CD4-positive, alpha-beta T cell (primary cell): Measurements from ENCODE around the gene GET3. TPM values are rescaled to one million over a fixed set of nuclear protein-coding genes. Genes with fewer than 3 reads are reported as not detected.

ENCODE experiments used
- ATAC-seq: fragments of 200-7000 bp; cut with Tn5 transposase; one replicate; pipeline ENCODE4 v1.10.0; 2022; ENCODE audit warnings: mild to moderate bottlenecking; ENCODE audit not compliant: poor library complexity
- CTCF ChIA-PET: fragments of 350-600 bp; sonication (Branson Sonifier 250); formaldehyde crosslinking; loops from one replicate; lab custom pipeline; 2021; ENCODE audit warnings: antibody characterized with exemption, inconsistent platforms; lab: Charles Lee
- POLR2A ChIA-PET: fragments of 350-600 bp; sonication (Branson Sonifier 250); formaldehyde crosslinking; loops from one replicate; lab custom pipeline; 2021; ENCODE audit warnings: antibody characterized with exemption, inconsistent platforms; lab: Charles Lee
- DNase-seq, 14 experiments: peaks; one replicate each; pipeline ENCODE4 v3.0.0-alpha.2; 2013 to 2020; ENCODE audit warnings: mixed read lengths in 2 of 14
- H3K27ac ChIP-seq, 2 donors: one replicate each; pipeline versions ENCODE4 v1.5.1 to v1.7.0; 2013; ENCODE audit warnings: low read length in 2 of 2, low read depth in 1 of 2, mild to moderate bottlenecking in 1 of 2
- H3K27me3 ChIP-seq, 2 experiments: 1 replicate in 1 of 2; 2 replicates in 1 of 2; pipeline versions ENCODE4 v1.6.1 to v1.7.0; 2013; ENCODE audit warnings: low read length in 2 of 2, control low read depth in 1 of 2, mild to moderate bottlenecking in 1 of 2, moderate library complexity in 1 of 2; ENCODE audit not compliant: insufficient read depth in 2 of 2, control insufficient read depth in 1 of 2
- H3K36me3 ChIP-seq: one replicate; pipeline ENCODE4 v1.6.1; 2013; ENCODE audit warnings: low read length, control low read depth; ENCODE audit not compliant: insufficient read depth
- H3K4me1 ChIP-seq: one replicate; pipeline ENCODE4 v1.6.1; 2013; ENCODE audit warnings: low read length, control low read depth; ENCODE audit not compliant: insufficient read depth
- H3K4me3 ChIP-seq: one replicate; pipeline ENCODE4 v1.5.1; 2013; ENCODE audit warnings: mild to moderate bottlenecking, low read length, moderate library complexity
- H3K9me3 ChIP-seq, 2 experiments: 1 replicate in 1 of 2; 2 replicates in 1 of 2; pipeline versions ENCODE4 v1.6.1 to v1.7.0; 2013; ENCODE audit warnings: low read length in 2 of 2, mild to moderate bottlenecking in 2 of 2, control low read depth in 1 of 2, moderate library complexity in 1 of 2; ENCODE audit not compliant: control insufficient read depth in 1 of 2, insufficient read depth in 1 of 2
- H3K27ac Mint-ChIP-seq: one replicate; pipeline ENCODE4 v1.8.0; 2020; ENCODE audit warnings: mixed read lengths
- H3K27me3 Mint-ChIP-seq: one replicate; pipeline ENCODE4 v1.8.0; 2021; ENCODE audit warnings: mixed read lengths
- H3K36me3 Mint-ChIP-seq: one replicate; pipeline ENCODE4 v1.8.0; 2021; ENCODE audit warnings: low read depth, mixed read lengths
- H3K4me1 Mint-ChIP-seq: one replicate; pipeline ENCODE4 v1.8.0; 2021; ENCODE audit warnings: low read depth, mixed read lengths
- H3K4me3 Mint-ChIP-seq: one replicate; pipeline ENCODE4 v1.8.0; 2020; ENCODE audit warnings: mild to moderate bottlenecking, mixed read lengths
- H3K9me3 Mint-ChIP-seq: one replicate; pipeline ENCODE4 v1.8.0; 2020; ENCODE audit warnings: mixed read lengths
- CTCF ChIP-seq: fragments of 200-600 bp; IDR thresholded peaks from one replicate; pipeline ENCODE4 v1.8.0; 2022; ENCODE audit warnings: antibody characterized with exemption, mild to moderate bottlenecking
- intact Hi-C, 2 experiments: fragments of 100-400 bp; cut with DNase I in 1 of 2; cut with micrococcal nuclease in 1 of 2; formaldehyde crosslinking; loops; one replicate each; pipeline versions ENCODE4 v1.15.1 to v1.9.0; 2023 to 2025; cut with DNase I, micrococcal nuclease
- total RNA-seq, 174 experiments: library from RNA in 2 of 174; stranded (reverse) in 2 of 174; gene quantifications; one replicate each; pipeline ENCODE4 v1.2.3 and lab custom pipeline; 2021 to 2026

The GET3 gene
- total RNA-seq, 2 experiments from 2014 or later = 13.9 to 14.5 TPM

DNA sequence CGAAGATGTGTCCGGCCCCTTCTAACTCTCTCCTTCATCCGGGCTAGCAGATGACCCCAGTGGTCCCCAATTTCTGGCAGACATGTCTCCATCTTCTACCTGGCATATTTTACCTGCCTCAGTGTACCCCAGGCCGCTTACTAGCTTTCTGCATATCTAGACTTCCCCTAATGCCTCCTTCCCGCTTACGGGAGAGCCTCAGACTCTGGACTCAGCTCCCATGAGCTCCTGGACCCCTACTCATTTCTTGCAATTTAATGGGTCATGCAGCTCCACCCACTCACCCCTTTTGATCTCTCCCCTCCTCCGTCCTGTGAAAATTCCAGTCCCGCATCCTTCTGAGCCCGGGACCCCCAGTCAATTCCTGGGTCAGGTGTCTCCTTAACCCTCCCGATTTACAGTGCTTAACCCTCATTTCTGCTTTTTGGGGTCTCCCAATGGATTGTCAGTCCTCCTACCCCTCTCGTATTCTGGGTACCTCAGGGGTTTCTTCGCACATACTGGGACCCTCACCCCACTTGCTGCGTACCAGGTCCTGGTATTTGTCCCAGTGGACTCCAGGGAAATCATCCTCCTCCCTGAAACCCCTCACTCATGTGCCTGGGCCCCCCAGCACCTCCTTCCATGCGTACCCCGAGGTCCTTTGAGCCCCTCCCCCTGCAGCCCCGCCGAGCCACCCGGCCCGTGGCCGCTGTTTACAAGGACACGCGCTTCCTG, 53.5 kb downstream of the GET3 start:
- peak overlapping the region; percentile 99 to 100 for H3K27ac ChIP-seq
- peak overlapping the region; percentile 97 for H3K4me3 Mint-ChIP-seq
- no peaks in the 10 kb centered on the region for H3K9me3 ChIP-seq
- H3K27me3 ChIP-seq = no peaks in the 10 kb centered on the region
- no peak for TF ChIP-seq CTCF
- peak overlapping the region; percentile 98 for H3K4me3 ChIP-seq
- CTCF ChIA-PET = interaction anchor here (1.2 to 9.4 kb wide), 4 partner anchors 9 to 30 kb away, joined by 4 to 178 read pairs (median 7); partner anchors contain the start of gene HOOK2
- H3K4me1 ChIP-seq = peaks cover 66% of the 10 kb centered on the region
- intact Hi-C loops = loop anchor here in 1 of 2 experiments (5.0 kb wide), 1 partner anchor 123 kb away; the partner anchor contains the start of genes MAN2B1 and WDR83
- peaks cover 13% of the 10 kb centered on the region for H3K27me3 Mint-ChIP-seq
- POLR2A ChIA-PET = interaction anchor here (0.8 to 8.3 kb wide), 23 partner anchors 9 to 1301 kb away, joined by 3 to 348 read pairs (median 7); partner anchors contain the start of genes DHPS, GCDH, GET3 and HOOK2
- H3K36me3 ChIP-seq = peaks cover 5% of the 10 kb centered on the region
- DNase-seq = peak in 5 of 14 experiments; percentile 22 to 60 (median 38)
- H3K9me3 Mint-ChIP-seq = no peaks in the 10 kb centered on the region
- ATAC-seq = no peak
- peaks cover 46% of the 10 kb centered on the region for H3K4me1 Mint-ChIP-seq
- peak overlapping the region; percentile 99 for H3K27ac Mint-ChIP-seq
- peaks cover 38% of the 10 kb centered on the region for H3K36me3 Mint-ChIP-seq

DNA sequence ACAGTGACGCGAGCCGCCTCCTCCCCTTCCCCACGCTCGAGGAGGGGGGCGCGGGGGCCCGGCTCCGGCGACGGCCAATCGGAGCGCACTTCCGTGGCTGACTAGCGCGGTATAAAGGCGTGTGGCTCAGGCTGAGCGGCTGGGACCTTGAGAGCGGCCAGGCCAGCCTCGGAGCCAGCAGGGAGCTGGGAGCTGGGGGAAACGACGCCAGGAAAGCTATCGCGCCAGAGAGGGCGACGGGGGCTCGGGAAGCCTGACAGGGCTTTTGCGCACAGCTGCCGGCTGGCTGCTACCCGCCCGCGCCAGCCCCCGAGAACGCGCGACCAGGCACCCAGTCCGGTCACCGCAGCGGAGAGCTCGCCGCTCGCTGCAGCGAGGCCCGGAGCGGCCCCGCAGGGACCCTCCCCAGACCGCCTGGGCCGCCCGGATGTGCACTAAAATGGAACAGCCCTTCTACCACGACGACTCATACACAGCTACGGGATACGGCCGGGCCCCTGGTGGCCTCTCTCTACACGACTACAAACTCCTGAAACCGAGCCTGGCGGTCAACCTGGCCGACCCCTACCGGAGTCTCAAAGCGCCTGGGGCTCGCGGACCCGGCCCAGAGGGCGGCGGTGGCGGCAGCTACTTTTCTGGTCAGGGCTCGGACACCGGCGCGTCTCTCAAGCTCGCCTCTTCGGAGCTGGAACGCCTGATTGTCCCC, 54.2 kb downstream of the GET3 start, which contains the start of gene JUNB:
Gene JUNB (plus strand): TSS at position 142 of the 706 bp plus-strand sequence. CDS start 286 bp downstream, at position 428.
- intact Hi-C loops = loop anchor here in 1 of 2 experiments (5.0 kb wide), 1 partner anchor 124 kb away; the partner anchor contains the start of genes MAN2B1 and WDR83
- no peak for TF ChIP-seq CTCF
- Histone ChIP-seq H3K4me1 (peaks cover 66% of the 10 kb centered on the region), H3K27me3 (no peaks in the 10 kb centered on the region), H3K36me3 (peaks cover 5% of the 10 kb centered on the region), H3K4me3 (peak within 1 kb of the TSS; percentile 98), H3K9me3 (no peaks in the 10 kb centered on the region), H3K27ac (peak within 1 kb of the TSS; percentile 99 to 100)
- Mint-ChIP-seq H3K9me3 (no peaks in the 10 kb centered on the region), H3K27me3 (peaks cover 13% of the 10 kb centered on the region), H3K36me3 (peaks cover 44% of the 10 kb centered on the region), H3K4me3 (peak within 1 kb of the TSS; percentile 97), H3K4me1 (peaks cover 53% of the 10 kb centered on the region), H3K27ac (peak within 1 kb of the TSS; percentile 99)
- peak; percentile 94 to 99 (median 98) for DNase-seq
- ATAC-seq = peak; percentile 37
- ChIA-PET CTCF (interaction anchor here (1.2 to 9.4 kb wide), 4 partner anchors 9 to 31 kb away, joined by 4 to 178 read pairs (median 7); partner anchors contain the start of gene HOOK2), POLR2A (interaction anchor here (0.5 to 8.3 kb wide), 30 partner anchors 9 to 1410 kb away, joined by 3 to 348 read pairs (median 6); partner anchors contain the start of genes CALR, DHPS, GCDH and GET3)
